Activated CD4-positive, alpha-beta T cell treated with anti-CD3 and anti-CD28 coated beads for 36 hours (primary cell): Measurements from ENCODE around the gene WDR48. TPM values are rescaled to one million over a fixed set of nuclear protein-coding genes. Genes with fewer than 3 reads are reported as not detected.
A peak's percentile ranks its signal among the peaks of the same experiment; 100 is the strongest.

ENCODE experiments used
- ATAC-seq: fragments of 200-7000 bp; cut with Tn5 transposase; one replicate; pipeline ENCODE4 v1.10.0; 2021; ENCODE audit warnings: mild to moderate bottlenecking, moderate library complexity
- CTCF ChIA-PET: fragments of 350-600 bp; sonication (Branson Sonifier 250); formaldehyde crosslinking; loops from one replicate; lab custom pipeline; 2021; ENCODE audit warnings: antibody characterized with exemption; lab: Charles Lee
- POLR2A ChIA-PET: fragments of 350-600 bp; sonication (Branson Sonifier 250); formaldehyde crosslinking; loops from one replicate; lab custom pipeline; 2021; ENCODE audit warnings: antibody characterized with exemption, inconsistent platforms; lab: Charles Lee
- DNase-seq: peaks from one replicate; pipeline ENCODE4 v3.0.0-alpha.2; 2020
- H3K27ac Mint-ChIP-seq: one replicate; pipeline ENCODE4 v1.8.0; 2021; ENCODE audit warnings: mixed read lengths
- H3K27me3 Mint-ChIP-seq: one replicate; pipeline ENCODE4 v1.8.0; 2021; ENCODE audit warnings: mixed read lengths
- H3K36me3 Mint-ChIP-seq: one replicate; pipeline ENCODE4 v1.8.0; 2021; ENCODE audit warnings: low read depth, mixed read lengths
- H3K4me1 Mint-ChIP-seq: one replicate; pipeline ENCODE4 v1.8.0; 2021; ENCODE audit warnings: mixed read lengths
- H3K4me3 Mint-ChIP-seq: one replicate; pipeline ENCODE4 v1.8.0; 2021; ENCODE audit warnings: mild to moderate bottlenecking, moderate library complexity, mixed read lengths
- H3K9me3 Mint-ChIP-seq: one replicate; pipeline ENCODE4 v1.8.0; 2021; ENCODE audit warnings: low read depth, mixed read lengths
- intact Hi-C, 2 experiments: fragments of 100-400 bp; cut with DNase I in 1 of 2; cut with micrococcal nuclease in 1 of 2; formaldehyde crosslinking; loops; one replicate each; pipeline versions ENCODE4 v1.14.2 to v1.15.1; 2022 to 2024; cut with DNase I, micrococcal nuclease
- total RNA-seq, 2 experiments: library from RNA; stranded (reverse); gene quantifications; one replicate each; pipeline ENCODE4 v1.2.3, GENCODE V29; 2021

Gene WDR48
- total RNA-seq, 2 experiments from 2014 or later: 33.3 to 36.5 TPM

- Mint-ChIP-seq H3K9me3 (no peaks in the 10 kb centered on the region), H3K36me3 (no peaks in the 10 kb centered on the region), H3K4me1 (no peaks in the 10 kb centered on the region), H3K4me3 (no peak overlapping the region), H3K27me3 (no peaks in the 10 kb centered on the region), H3K27ac (no peak overlapping the region)
- ChIA-PET POLR2A (no interaction called here), CTCF (interaction anchor here (0.5 to 1.0 kb wide), 4 partner anchors 11 to 896 kb away, joined by 3 to 6 read pairs (median 4); no protein-coding TSS in a partner anchor)
- intact Hi-C loops: no loop called here
- DNase-seq: no peak
- ATAC-seq: no peak
These were observed 67.3 kb downstream of the WDR48 start for GRCh38 chr3:39118931-39119660.

- ATAC-seq (no peak), DNase-seq (no peak)
- H3K36me3 Mint-ChIP-seq: no peaks in the 10 kb centered on the region
- ChIA-PET POLR2A (no interaction called here), CTCF (interaction anchor here (0.6 to 1.8 kb wide), 3 partner anchors 140 to 167 kb away, joined by 3 to 6 read pairs (median 3); no protein-coding TSS in a partner anchor)
- no peaks in the 10 kb centered on the region for H3K4me1 Mint-ChIP-seq
- no peaks in the 10 kb centered on the region for H3K9me3 Mint-ChIP-seq
- H3K4me3 Mint-ChIP-seq: no peak overlapping the region
- intact Hi-C loops: no loop called here
- no peak overlapping the region for H3K27ac Mint-ChIP-seq
- no peaks in the 10 kb centered on the region for H3K27me3 Mint-ChIP-seq
These were observed 69.8 kb downstream of the WDR48 start for GRCh38 chr3:39121621-39122020.

GRCh38 chr3:39122813-39123212 is 71.0 kb downstream of the WDR48 start:
- ATAC-seq: no peak
- Mint-ChIP-seq H3K4me1 (peaks cover 9% of the 10 kb centered on the region), H3K27me3 (no peaks in the 10 kb centered on the region), H3K4me3 (no peak overlapping the region), H3K36me3 (no peaks in the 10 kb centered on the region), H3K9me3 (no peaks in the 10 kb centered on the region), H3K27ac (no peak overlapping the region)
- intact Hi-C loops: no loop called here
- ChIA-PET POLR2A (no interaction called here), CTCF (interaction anchor here (0.6 to 1.3 kb wide), 3 partner anchors 11 to 435 kb away, joined by 3 to 4 read pairs (median 3); partner anchors contain the start of gene CX3CR1)
- DNase-seq: no peak

DNA sequence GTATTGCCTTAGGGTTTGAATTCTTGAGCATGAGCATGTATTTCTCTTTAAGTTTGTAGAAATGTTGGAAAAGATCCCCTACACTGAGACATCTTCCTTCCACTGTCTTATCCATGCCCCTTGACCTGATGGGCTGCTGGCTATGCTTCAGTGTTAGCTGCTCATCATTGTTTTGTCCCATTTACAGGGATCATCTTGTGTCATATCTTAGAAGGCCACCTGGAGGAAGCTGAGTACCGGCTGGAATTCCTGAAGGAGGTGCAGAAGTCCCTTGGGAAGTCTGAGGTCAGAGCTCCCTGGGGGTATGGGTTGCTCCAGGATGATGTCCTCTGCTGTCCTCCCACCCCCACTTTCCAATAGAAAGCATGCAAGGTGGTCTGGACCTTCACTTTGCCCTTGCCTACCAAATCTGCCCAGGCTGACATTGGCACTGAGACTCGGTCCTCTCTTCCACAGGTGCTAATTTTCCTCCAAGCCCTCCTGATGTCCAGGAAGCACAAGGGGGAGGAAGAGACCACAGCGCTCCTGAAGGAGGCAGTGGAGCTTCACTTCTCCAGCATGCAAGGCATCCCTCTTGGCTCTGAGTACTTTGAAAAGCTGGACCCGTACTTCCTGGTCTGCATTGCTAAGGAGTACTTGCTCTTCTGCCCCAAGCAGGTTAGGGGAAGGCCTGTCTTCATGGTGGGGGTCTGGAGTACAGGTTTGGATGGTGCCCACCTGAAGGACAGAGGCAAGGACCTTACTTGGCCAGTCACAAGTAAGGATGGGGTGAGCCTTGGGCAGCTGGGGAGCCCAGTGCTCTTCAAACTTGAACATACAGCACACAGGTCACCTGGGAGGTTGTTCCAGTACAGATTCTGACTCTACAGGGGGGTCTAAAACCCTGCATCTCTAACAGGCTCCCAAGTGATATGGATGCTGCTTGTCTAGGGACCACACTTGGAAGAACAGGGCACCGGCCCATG is 73.3 kb downstream of the WDR48 start:
- H3K4me3 Mint-ChIP-seq: no peak overlapping the region
- H3K9me3 Mint-ChIP-seq: no peaks in the 10 kb centered on the region
- ATAC-seq: no peak
- DNase-seq: no peak
- peaks cover 14% of the 10 kb centered on the region for H3K4me1 Mint-ChIP-seq
- intact Hi-C loops: no loop called here
- H3K36me3 Mint-ChIP-seq: no peaks in the 10 kb centered on the region
- no peaks in the 10 kb centered on the region for H3K27me3 Mint-ChIP-seq
- H3K27ac Mint-ChIP-seq: no peak overlapping the region
- CTCF ChIA-PET: interaction anchor here (0.8 to 4.7 kb wide), 4 partner anchors 8 to 253 kb away, joined by 3 to 60 read pairs (median 8); no protein-coding TSS in a partner anchor
- POLR2A ChIA-PET: no interaction called here

DNA sequence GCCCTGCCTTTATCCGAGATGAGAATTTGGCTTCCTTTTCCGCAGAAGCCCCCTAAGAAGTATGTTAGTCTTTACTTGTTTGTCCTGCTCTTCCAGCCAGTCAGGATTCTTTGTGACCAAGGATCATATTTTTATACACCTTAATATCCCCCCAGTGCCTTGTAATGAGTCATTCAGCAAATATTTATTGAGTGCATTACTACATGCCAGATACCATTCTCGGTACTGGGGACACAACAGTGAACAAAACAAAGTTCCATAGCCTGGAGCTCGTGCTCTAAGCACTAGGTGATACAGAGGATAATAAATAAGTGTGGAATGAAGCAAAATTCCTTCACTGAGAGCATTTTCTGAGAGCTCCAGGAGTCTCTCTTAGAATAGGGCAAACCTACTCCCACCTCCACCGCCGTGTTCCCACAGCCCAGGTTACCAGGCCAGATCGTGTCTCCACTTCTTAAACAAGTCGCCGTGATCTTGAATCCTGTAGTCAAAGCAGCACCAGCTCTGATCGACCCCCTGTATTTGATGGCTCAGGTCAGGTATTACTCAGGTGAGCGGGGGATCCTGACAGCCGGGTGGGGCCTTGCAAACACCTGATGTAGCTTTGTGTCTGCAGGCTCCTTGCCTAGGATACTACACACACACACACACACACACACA is 74.2 kb downstream of the WDR48 start:
- ChIA-PET CTCF (interaction anchor here (1.2 to 4.8 kb wide), 8 partner anchors 9 to 252 kb away, joined by 3 to 60 read pairs (median 5); partner anchors contain the start of gene XIRP1), POLR2A (no interaction called here)
- intact Hi-C loops: loop anchor here (1.0 kb wide), 1 partner anchor 162 kb away; no protein-coding TSS in a partner anchor
- Mint-ChIP-seq H3K27me3 (no peaks in the 10 kb centered on the region), H3K4me3 (no peak overlapping the region), H3K36me3 (no peaks in the 10 kb centered on the region), H3K27ac (no peak overlapping the region), H3K9me3 (no peaks in the 10 kb centered on the region), H3K4me1 (peaks cover 14% of the 10 kb centered on the region)
- ATAC-seq: no peak
- no peak for DNase-seq

GRCh38 chr3:39126532-39127071 is 74.8 kb downstream of the WDR48 start:
- ChIA-PET CTCF (interaction anchor here (0.8 to 4.8 kb wide), 9 partner anchors 9 to 165 kb away, joined by 3 to 60 read pairs (median 5); partner anchors contain the start of gene XIRP1), POLR2A (no interaction called here)
- Mint-ChIP-seq H3K27ac (no peak overlapping the region), H3K4me1 (peaks cover 14% of the 10 kb centered on the region), H3K9me3 (no peaks in the 10 kb centered on the region), H3K36me3 (no peaks in the 10 kb centered on the region), H3K27me3 (no peaks in the 10 kb centered on the region), H3K4me3 (no peak overlapping the region)
- intact Hi-C loops: loop anchor here (1.0 kb wide), 1 partner anchor 162 kb away; no protein-coding TSS in a partner anchor
- DNase-seq (peak; percentile 66), ATAC-seq (peak; percentile 73)

DNA sequence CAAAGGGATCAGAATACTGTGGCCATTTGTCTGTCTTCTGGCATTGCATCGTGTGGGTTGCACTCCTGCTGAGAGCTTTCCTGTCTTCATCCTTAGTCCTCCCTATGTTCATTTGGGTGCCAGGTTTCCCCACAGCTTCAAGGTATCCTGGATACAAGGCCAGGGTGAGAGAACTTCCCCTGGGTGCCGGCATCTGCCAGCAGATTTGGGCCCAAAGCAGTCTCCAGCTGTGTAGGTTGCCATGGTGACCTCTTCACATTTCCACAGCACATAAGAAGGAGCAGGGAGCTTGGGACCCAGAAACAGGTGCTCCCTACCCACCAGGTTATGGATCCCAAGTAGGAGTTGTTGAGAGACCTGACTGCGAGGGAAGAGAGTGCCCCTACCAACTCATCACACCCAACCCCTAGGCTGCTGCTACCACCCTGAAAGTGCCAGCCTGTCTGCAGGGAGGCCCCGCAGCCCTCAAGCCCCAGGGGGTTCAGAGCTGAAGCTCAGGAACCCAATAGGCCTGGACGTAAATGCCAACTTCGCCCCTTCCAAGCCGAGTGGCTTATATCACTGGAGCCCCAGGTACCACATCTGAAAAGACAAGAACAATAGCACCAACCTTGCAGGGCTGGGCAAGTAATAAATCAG is 75.6 kb downstream of the WDR48 start:
- H3K4me1 Mint-ChIP-seq: peaks cover 14% of the 10 kb centered on the region
- ATAC-seq (peak; percentile 4), DNase-seq (no peak)
- ChIA-PET CTCF (interaction anchor here (0.6 to 4.8 kb wide), 16 partner anchors 9 to 1293 kb away, joined by 3 to 60 read pairs (median 4); partner anchors contain the start of gene XIRP1), POLR2A (interaction anchor here (1.1 to 1.2 kb wide), 2 partner anchors 8 to 10 kb away, joined by 3 to 4 read pairs; no protein-coding TSS in a partner anchor)
- H3K36me3 Mint-ChIP-seq: no peaks in the 10 kb centered on the region
- H3K27ac Mint-ChIP-seq: no peak overlapping the region
- no peak overlapping the region for H3K4me3 Mint-ChIP-seq
- no peaks in the 10 kb centered on the region for H3K9me3 Mint-ChIP-seq
- intact Hi-C loops: no loop called here
- H3K27me3 Mint-ChIP-seq: no peaks in the 10 kb centered on the region

DNA sequence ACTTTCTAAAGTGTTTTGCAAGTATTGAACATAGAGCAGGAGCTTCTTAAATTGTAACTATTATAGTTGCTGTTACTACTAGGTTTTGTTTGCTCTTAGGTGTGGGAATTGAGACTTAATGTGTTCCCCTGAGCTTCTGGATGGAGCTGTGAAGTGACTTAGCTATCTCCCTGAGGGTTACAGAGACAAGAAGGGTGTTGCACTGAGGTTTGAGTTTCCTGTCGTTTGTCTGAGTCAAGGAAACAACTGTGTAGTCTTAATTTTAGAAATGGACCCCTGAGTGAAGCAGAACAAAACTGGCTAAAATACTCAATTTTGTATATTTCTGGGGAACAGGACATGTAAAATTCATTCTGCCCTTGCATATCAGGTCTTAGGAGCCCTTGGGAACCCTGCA is 76.1 kb downstream of the WDR48 start:
- Mint-ChIP-seq H3K4me3 (no peak overlapping the region), H3K9me3 (no peaks in the 10 kb centered on the region), H3K27ac (no peak overlapping the region), H3K36me3 (no peaks in the 10 kb centered on the region), H3K4me1 (peaks cover 14% of the 10 kb centered on the region), H3K27me3 (no peaks in the 10 kb centered on the region)
- ChIA-PET POLR2A (interaction anchor here (1.1 to 1.2 kb wide), 2 partner anchors 8 to 9 kb away, joined by 3 to 4 read pairs; no protein-coding TSS in a partner anchor), CTCF (interaction anchor here (0.6 to 4.8 kb wide), 10 partner anchors 9 to 1294 kb away, joined by 3 to 60 read pairs (median 4); no protein-coding TSS in a partner anchor)
- intact Hi-C loops: no loop called here
- DNase-seq (no peak), ATAC-seq (peak; percentile 48)

DNA sequence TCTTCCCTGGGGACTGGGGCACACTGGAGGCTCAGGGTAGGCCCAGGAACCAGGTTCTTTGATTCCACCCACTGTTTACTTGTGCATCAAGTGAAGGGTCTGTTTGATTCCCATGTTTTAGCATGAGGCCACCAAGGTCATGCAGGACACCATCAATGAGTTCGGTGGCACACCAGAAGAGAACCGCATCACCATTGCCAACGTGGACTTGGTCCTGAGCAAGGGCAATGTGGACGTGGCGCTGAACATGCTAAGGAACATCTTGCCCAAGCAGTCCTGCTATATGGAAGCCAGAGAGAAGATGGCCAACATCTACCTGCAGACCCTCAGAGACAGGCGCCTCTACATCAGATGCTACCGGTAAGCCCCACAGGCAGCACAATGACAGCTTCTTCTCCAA is 77.1 kb downstream of the WDR48 start:
- CTCF ChIA-PET: interaction anchor here (1.3 to 4.8 kb wide), 3 partner anchors 15 to 162 kb away, joined by 3 to 60 read pairs (median 55); no protein-coding TSS in a partner anchor
- intact Hi-C loops: no loop called here
- Mint-ChIP-seq H3K27me3 (no peaks in the 10 kb centered on the region), H3K36me3 (no peaks in the 10 kb centered on the region), H3K4me3 (no peak overlapping the region), H3K27ac (no peak overlapping the region), H3K9me3 (no peaks in the 10 kb centered on the region), H3K4me1 (peaks cover 14% of the 10 kb centered on the region)
- no peak for ATAC-seq
- DNase-seq: no peak
- POLR2A ChIA-PET: interaction anchor here (1.0 kb wide), 1 partner anchor 14 kb away, joined by 3 read pairs; no protein-coding TSS in a partner anchor

DNA sequence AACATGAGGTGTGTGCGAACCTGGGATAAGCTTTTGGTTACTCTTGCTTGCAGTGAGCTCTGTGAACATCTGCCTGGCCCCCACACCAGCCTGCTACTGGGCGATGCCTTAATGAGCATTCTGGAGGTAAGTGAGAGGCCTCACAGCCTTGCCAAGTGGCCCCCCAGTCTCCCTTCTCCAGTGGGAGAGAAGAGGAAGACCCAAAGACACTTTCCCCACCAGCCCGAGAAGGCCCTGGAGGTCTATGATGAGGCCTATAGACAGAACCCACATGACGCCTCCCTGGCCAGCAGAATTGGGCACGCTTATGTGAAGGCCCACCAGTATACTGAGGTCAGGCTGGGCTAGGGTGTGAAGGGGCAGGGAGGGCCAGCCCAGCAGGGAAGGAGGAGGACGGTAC is 78.2 kb downstream of the WDR48 start:
- ChIA-PET CTCF (interaction anchor here (0.6 to 4.8 kb wide), 5 partner anchors 14 to 162 kb away, joined by 3 to 55 read pairs (median 6); no protein-coding TSS in a partner anchor), POLR2A (no interaction called here)
- H3K27me3 Mint-ChIP-seq: no peaks in the 10 kb centered on the region
- intact Hi-C loops: no loop called here
- DNase-seq (no peak), ATAC-seq (no peak)
- peaks cover 14% of the 10 kb centered on the region for H3K4me1 Mint-ChIP-seq
- no peaks in the 10 kb centered on the region for H3K36me3 Mint-ChIP-seq
- no peak overlapping the region for H3K4me3 Mint-ChIP-seq
- no peaks in the 10 kb centered on the region for H3K9me3 Mint-ChIP-seq
- no peak overlapping the region for H3K27ac Mint-ChIP-seq
